Fibroblast of villous mesenchyme (primary cell): ENCODE data around the gene BTNL3. TPM values are rescaled to one million over a fixed set of nuclear protein-coding genes. Genes with fewer than 3 reads are reported as not detected.

Source experiments
- DNase-seq: peaks from one replicate; pipeline ENCODE4 v3.0.0-alpha.2; 2010; ENCODE audit warnings: low read depth
- H3K4me3 ChIP-seq: 2 replicates; pipeline ENCODE4 v1.5.1; 2011; ENCODE audit warnings: low read depth, mild to moderate bottlenecking, low read length
- total RNA-seq: library from RNA; depleted of rRNA; stranded (reverse); fragments of >200 nt; gene quantifications from 2 replicates; pipeline ENCODE4 v1.2.3, GENCODE V29; 2012
- TF ChIP-seq, protein P1 (sequence below): IDR thresholded peaks from 2 replicates; pipeline ENCODE4 v1.5.1; 2012; ENCODE audit warnings: low read depth, mild to moderate bottlenecking, low read length; ENCODE audit not compliant: insufficient read depth

BTNL3 gene, protein sequence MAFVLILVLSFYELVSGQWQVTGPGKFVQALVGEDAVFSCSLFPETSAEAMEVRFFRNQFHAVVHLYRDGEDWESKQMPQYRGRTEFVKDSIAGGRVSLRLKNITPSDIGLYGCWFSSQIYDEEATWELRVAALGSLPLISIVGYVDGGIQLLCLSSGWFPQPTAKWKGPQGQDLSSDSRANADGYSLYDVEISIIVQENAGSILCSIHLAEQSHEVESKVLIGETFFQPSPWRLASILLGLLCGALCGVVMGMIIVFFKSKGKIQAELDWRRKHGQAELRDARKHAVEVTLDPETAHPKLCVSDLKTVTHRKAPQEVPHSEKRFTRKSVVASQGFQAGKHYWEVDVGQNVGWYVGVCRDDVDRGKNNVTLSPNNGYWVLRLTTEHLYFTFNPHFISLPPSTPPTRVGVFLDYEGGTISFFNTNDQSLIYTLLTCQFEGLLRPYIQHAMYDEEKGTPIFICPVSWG
- not detected in 2 replicates for total RNA-seq

GRCh38 chr5:180988592-180988991, at the start of gene BTNL3:
Gene BTNL3 (plus strand): TSS chr5:180988846. CDS start chr5:180989029, 183 bp downstream.
- no peak within 1 kb of the TSS for H3K4me3 ChIP-seq
- no peak for DNase-seq
- TF ChIP-seq, protein P1, sequence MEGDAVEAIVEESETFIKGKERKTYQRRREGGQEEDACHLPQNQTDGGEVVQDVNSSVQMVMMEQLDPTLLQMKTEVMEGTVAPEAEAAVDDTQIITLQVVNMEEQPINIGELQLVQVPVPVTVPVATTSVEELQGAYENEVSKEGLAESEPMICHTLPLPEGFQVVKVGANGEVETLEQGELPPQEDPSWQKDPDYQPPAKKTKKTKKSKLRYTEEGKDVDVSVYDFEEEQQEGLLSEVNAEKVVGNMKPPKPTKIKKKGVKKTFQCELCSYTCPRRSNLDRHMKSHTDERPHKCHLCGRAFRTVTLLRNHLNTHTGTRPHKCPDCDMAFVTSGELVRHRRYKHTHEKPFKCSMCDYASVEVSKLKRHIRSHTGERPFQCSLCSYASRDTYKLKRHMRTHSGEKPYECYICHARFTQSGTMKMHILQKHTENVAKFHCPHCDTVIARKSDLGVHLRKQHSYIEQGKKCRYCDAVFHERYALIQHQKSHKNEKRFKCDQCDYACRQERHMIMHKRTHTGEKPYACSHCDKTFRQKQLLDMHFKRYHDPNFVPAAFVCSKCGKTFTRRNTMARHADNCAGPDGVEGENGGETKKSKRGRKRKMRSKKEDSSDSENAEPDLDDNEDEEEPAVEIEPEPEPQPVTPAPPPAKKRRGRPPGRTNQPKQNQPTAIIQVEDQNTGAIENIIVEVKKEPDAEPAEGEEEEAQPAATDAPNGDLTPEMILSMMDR: no peak

DNA sequence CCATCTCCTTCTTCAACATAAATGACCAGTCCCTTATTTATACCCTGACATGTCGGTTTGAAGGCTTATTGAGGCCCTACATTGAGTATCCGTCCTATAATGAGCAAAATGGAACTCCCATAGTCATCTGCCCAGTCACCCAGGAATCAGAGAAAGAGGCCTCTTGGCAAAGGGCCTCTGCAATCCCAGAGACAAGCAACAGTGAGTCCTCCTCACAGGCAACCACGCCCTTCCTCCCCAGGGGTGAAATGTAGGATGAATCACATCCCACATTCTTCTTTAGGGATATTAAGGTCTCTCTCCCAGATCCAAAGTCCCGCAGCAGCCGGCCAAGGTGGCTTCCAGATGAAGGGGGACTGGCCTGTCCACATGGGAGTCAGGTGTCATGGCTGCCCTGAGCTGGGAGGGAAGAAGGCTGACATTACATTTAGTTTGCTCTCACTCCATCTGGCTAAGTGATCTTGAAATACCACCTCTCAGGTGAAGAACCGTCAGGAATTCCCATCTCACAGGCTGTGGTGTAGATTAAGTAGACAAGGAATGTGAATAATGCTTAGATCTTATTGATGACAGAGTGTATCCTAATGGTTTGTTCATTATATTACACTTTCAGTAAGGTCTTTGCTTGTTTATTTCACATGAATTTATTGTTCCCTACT, 38.2 kb upstream of the BTNL3 start:
- DNase-seq: no peak

DNA sequence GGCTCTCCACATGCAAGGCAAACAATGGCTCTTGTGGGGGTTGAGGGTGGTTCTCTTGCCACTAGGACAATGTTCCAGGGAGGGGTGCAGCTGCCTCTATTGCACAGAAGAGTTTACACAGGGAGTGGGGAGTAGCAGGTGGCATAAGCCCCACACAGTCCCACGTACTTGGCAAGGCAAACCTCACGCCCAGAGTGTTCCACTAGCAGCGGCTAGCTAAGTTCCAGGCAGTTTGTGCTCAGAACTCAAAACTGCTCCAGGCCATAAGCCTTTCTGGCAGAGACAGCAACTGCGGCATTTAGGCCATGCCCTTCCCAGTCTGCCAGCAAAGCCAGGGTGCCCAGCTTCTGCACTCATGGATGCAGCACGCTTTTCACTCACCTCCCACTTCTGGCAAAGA, 29.0 kb upstream of the BTNL3 start:
- TF ChIP-seq, protein P1: no peak
- DNase-seq: no peak
- no peak overlapping the region for H3K4me3 ChIP-seq

More for the DNA sequence above, 38.2 kb upstream of the BTNL3 start:
- TF ChIP-seq, protein P1: no peak
- H3K4me3 ChIP-seq: no peak overlapping the region

DNA sequence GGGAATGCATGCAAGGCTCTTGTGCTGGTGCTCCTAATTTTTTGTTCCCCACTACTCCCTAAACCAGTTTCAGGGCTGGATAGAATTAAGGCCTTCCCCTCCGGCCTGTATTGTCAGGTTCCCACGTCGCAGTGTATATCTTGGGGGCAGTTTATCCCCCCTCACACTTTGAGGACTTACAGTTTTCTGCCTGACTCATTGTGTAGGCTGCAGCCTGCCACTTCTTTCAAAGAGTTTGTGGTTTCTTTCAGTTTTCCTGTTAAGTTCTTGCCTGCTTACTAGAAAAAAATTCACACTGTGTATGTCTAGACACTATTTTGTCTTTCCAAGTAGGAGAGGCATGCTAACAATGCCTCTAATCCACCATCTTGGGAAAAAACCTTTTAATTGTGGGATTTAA, 28.4 kb upstream of the BTNL3 start:
- no peak for DNase-seq
- H3K4me3 ChIP-seq: no peak overlapping the region
- TF ChIP-seq, protein P1: no peak

DNA sequence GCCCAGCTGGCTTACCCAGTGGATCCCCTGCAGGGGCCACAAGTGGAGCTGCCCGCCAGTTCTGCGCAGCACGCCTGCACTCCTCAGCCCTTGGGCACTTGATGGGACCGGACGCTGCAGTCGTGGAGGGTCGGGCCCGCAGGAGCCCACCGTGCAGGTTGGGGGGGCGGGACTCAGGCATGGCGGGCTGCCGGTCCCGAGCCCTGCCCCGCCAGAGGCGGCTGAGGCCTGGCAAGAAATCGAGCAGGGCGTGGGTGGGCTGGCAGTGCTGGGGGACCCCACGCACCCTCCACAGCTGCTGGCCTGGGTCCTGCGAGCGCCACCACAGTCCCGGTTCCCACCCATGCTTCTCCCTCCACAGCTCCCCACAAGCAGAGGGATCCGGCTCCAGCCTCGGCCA, 19.2 kb upstream of the BTNL3 start:
- no peak for DNase-seq
- H3K4me3 ChIP-seq: no peak overlapping the region
- TF ChIP-seq, protein P1: no peak

- H3K4me3 ChIP-seq: no peak overlapping the region
- TF ChIP-seq, protein P1: no peak
- no peak for DNase-seq
Measured at GRCh38 chr5:180970336-180970735, 18.3 kb upstream of the BTNL3 start.
